GM12892 (cell line): ENCODE measurements around the gene THBS1.

ENCODE experiments used
- POLR2A ChIP-seq: IDR thresholded peaks from 2 replicates; pipeline ENCODE4 v1.6.1; 2011; ENCODE audit warnings: low read depth, low read length, control low read depth
- POLR2AphosphoS5 ChIP-seq: IDR thresholded peaks from 2 replicates; pipeline ENCODE4 v1.6.1; 2011; ENCODE audit warnings: low read depth, low read length, control low read depth
- TAF1 ChIP-seq: IDR thresholded peaks from 2 replicates; pipeline ENCODE4 v1.6.1; 2011; ENCODE audit warnings: low read depth, mild to moderate bottlenecking, control low read depth, low read length, borderline replicate concordance

DNA sequence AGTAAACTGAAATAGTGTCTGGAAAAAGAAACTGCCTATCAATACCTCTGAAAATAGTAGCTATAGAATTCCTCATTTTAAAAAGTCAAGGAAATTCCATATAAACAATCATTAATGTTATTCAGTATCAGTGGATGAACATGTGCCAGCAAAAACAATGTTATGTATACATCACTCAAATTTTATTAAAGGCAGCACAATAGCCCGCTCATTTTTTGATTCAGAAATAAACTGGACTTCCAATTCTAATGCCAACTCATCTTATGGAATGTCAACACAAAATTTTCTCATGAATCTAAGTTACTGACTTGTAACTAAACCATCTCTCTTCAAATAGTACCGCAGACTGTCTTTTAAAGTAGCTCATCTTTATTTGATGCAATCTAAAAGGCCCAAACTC, 19.0 kb downstream of the THBS1 start:
- TF ChIP-seq POLR2A (no peak), TAF1 (no peak), POLR2AphosphoS5 (no peak)
